ENCODE data around the gene DNAH14.

DNA sequence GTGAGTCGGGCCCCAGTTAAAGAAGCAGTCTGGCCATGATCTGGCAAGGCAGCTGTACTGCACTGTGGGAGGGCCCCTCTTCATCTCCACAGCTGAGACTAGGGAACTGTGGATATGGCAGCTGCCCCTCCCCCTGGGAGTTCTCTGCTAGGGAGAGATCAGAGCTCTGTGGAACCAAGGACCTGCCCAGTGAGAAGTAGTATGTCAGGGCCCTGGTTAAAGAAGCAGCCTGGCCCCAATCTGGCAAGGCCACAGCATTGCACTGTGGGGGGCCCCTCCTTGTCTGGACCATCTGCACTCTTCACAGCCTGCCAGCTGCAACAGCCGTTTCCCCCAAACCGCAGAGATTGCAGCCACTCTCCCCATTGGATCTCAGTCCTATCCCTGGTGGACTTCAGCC, 208.5 kb downstream of the DNAH14 start:
- TF ChIP-seq, protein P1, sequence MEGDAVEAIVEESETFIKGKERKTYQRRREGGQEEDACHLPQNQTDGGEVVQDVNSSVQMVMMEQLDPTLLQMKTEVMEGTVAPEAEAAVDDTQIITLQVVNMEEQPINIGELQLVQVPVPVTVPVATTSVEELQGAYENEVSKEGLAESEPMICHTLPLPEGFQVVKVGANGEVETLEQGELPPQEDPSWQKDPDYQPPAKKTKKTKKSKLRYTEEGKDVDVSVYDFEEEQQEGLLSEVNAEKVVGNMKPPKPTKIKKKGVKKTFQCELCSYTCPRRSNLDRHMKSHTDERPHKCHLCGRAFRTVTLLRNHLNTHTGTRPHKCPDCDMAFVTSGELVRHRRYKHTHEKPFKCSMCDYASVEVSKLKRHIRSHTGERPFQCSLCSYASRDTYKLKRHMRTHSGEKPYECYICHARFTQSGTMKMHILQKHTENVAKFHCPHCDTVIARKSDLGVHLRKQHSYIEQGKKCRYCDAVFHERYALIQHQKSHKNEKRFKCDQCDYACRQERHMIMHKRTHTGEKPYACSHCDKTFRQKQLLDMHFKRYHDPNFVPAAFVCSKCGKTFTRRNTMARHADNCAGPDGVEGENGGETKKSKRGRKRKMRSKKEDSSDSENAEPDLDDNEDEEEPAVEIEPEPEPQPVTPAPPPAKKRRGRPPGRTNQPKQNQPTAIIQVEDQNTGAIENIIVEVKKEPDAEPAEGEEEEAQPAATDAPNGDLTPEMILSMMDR (IDR thresholded peaks at IDR 0.05; ENCODE audit: low read length): no peak
- no peak for TF ChIP-seq EZH2 (optimal IDR thresholded peaks at IDR 0.05; ENCODE audit: low read depth, low read length)
- no peak for TF ChIP-seq EZH2phosphoT487 (IDR thresholded peaks at IDR 0.05; ENCODE audit: low read length)

Measured in MM.1S (cell line).